Epithelial cell of proximal tubule (primary cell): ENCODE measurements around the gene NCKAP5L. TPM values are rescaled to one million over a fixed set of nuclear protein-coding genes. Genes with fewer than 3 reads are reported as not detected.
"Not testable (repeated sequence)": the region's sequence is repeated elsewhere in the genome, so short reads cannot be mapped to it uniquely, and the experiment has no call there.

Source experiments
- DNase-seq: peaks from one replicate; pipeline ENCODE4 v3.0.0-alpha.2; 2011; ENCODE audit warnings: low read depth
- H3K4me3 ChIP-seq: 2 replicates; pipeline ENCODE4 v1.5.1; 2011; ENCODE audit warnings: low read depth, mild to moderate bottlenecking, low read length
- CTCF ChIP-seq: conservative IDR thresholded peaks from 2 replicates; pipeline ENCODE4 v1.5.1; 2012; ENCODE audit warnings: low read depth, mild to moderate bottlenecking, low read length
- total RNA-seq: library from RNA; depleted of rRNA; stranded (reverse); fragments of >200 nt; gene quantifications from 2 replicates; pipeline ENCODE4 v1.2.3, GENCODE V29; 2015

The NCKAP5L gene
- total RNA-seq, 1 donor from 2014 or later = 8.4 TPM

- H3K4me3 ChIP-seq = no peak overlapping the region
- TF ChIP-seq CTCF = peak; percentile 24
- DNase-seq = no peak
Observed at GRCh38 chr12:49789992-49790391, 38.2 kb downstream of the NCKAP5L start.

- no peak for DNase-seq
- no peak overlapping the region for H3K4me3 ChIP-seq
- no peak for TF ChIP-seq CTCF
Observed at GRCh38 chr12:49787672-49788071, 40.5 kb downstream of the NCKAP5L start.

GRCh38 chr12:49784756-49785409, 43.3 kb downstream of the NCKAP5L start:
- no peak overlapping the region for H3K4me3 ChIP-seq
- DNase-seq = no peak
- no peak for TF ChIP-seq CTCF

GRCh38 chr12:49783917-49784676, 44.1 kb downstream of the NCKAP5L start:
- no peak for TF ChIP-seq CTCF
- H3K4me3 ChIP-seq = no peak overlapping the region
- DNase-seq = no peak

- H3K4me3 ChIP-seq, DNase-seq: not testable (repeated sequence)
Observed at GRCh38 chr12:49780914-49781313, 47.3 kb downstream of the NCKAP5L start.

GRCh38 chr12:49779581-49779980, 48.6 kb downstream of the NCKAP5L start:
- no peak for DNase-seq
- no peak for TF ChIP-seq CTCF
- no peak overlapping the region for H3K4me3 ChIP-seq

GRCh38 chr12:49777800-49778748, 50.1 kb downstream of the NCKAP5L start:
- no peak overlapping the region for H3K4me3 ChIP-seq
- no peak for DNase-seq
- TF ChIP-seq CTCF = peak; percentile 92
